ENCODE measurements around the gene LAMC1.

The LAMC1 gene

DNA sequence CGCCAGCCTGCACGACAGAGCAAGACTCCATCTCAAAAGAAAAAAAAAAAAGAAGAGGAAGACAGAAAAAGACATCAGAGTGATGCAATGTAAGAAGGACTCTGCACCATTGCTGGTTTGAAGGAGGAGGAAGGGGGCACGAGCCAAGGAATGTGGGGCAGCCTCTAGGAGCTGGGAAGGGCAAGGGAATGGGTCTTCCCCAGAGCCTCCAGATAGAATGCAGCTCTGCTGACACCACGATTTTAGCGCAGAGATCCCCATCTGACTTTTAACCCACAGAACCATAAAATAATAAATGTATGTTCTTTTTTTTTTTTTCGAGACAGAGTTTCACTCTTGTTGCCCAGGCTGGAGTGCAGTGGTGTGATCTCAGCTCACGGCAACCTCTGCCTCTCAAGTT, 129.0 kb downstream of the LAMC1 start:
- DNase-seq = no peak

DNA sequence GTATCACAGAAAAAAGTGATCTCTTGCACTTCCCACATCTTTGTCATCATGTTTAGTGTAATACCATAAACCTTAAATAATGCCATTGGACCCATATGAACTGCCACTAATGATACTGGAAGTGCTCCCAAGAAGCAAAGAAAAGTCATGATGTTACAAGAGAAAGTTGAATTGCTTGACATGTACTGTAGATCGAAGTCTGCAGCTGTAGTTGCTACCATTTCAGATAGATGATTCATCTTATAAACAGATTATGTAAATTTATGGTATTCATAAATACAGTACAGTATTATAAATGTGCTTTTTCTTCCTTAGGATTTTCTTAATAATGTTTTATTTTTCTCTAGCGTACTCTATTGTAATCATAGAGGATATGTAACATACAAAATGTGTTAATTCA, 132.7 kb downstream of the LAMC1 start:
- DNase-seq = no peak

DNA sequence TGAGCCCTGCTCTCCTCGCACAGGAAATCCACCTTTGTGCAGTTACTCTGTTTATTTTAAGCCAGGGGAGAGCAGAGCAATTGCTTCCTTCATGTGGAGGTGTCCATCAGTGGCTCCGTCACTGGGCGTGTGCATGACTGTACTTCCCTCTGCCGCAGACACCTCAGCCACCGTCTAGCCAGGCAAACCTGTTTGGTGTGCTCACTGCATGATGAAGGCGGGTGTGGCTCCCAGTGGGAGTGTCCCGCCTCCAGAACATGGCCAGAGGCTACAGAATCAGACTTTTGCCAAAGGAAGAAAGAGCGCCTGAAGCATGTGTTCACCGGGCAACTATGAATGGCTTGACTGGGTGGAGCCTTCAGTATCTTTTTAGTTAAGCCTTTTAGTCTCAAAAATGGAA, 136.7 kb downstream of the LAMC1 start:
- DNase-seq = peak; percentile 59

DNA sequence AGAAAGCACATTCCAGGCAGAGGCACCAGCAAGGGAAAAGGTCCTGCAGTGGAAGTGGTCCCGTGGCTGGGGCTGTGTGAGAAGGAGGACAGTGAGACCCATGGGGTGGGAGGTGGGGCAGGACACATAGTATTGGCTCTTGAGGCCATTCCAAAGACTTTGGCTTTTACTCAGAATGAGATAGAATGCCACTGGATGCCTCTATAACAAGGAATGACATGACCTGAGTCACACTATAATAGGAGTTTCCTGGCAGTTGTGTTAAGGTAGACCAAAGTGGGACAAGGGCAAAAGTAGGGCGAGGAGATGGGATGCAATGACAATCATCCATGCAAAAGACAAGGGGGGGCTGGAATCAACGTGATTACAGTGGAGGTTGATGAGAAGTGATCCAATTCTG, 138.2 kb downstream of the LAMC1 start:
- DNase-seq = no peak

DNA sequence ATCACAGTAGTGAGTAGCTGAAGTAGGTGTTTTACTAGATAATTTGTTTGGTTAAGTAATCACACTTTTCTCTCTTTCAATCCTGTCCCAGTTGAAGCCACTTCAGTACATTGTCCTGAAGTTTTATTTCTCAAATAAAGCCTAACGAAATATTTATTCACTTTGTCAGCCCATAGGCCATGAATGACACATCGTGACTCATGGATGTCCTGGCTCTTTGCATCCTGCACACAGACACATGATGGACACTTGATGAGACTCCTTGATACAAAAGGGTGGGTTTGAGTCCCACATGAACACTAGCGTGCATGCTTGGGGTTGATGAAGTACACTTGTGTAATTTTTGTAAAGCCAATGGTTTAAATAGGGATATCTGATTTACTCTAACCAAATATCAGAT, 140.1 kb downstream of the LAMC1 start:
- no peak for DNase-seq

DNA sequence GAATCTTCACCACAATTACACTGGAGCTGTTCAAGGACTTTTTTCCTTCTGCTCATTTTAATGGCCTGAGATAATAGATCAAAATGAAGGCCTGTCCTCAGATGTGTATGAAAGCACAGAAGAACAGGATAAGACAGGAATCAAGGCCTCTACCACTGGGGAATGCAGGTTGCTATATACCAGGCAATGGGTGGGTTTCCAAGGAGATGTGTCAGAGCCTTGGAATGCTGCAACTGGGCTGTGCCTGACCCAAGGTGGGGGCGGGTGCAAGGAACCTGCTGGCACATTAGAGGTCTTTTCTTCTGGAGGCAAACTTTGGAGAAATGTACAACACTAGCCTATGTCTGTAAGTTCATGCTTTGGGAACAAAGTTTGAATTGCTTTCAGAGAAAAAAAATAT, 141.1 kb downstream of the LAMC1 start:
- no peak for DNase-seq

DNA sequence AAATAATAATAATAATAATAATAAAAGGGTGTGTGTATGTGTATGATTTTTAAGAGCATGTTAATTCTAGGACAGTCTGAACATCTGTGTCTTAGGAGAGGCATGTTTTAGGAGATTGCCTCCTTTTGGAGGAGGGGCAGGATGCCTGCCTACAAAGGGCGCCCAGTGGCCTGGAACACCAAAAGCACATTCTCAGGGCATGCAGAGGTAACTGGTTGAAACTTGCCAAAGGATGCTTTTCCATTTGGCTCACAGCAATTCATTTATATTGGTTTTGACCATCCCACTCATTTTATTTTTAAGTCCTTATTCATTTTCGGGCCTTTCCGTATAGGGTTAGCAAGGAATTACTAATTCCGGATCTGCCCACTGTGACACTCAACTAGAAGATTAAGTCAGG, 141.7 kb downstream of the LAMC1 start:
- no peak for DNase-seq

DNA sequence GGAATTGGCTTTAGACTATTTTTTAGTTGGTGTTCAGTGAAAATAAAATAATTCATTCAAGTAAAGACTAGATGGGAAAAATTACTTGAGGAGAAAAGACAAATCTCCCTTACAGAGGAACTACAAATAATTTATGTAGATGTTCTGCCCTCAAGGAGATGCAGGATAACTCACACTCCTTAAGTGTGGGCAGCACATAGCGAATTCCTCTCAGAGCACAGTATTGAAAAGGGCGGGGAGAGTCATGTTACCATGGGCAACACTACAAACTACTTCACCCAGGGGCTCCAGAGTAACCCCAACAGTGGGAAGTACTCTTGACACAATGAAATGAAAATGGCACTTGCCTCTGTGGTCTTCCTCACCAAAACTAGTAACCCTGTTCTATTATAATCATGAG, 142.2 kb downstream of the LAMC1 start:
- DNase-seq = no peak

DNA sequence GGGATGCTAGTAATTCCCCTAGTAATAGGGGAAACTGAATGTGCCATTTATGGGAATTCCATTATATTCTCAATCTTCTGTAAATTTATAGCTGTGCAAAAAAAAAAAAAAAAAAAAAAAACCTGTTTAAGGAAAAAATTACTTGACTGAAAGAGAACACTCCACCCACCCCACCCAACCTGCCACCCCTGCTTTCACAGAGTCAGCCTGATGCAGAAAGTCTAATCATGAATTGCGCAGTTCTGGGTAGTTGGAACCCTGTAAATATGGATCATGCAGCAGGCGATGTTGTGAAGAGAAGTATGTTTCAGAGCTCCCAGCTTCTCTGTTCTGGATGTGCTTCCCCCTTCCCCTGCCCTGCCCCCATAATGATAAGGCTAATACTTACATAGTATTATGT, 143.2 kb downstream of the LAMC1 start:
- no peak for DNase-seq

DNA sequence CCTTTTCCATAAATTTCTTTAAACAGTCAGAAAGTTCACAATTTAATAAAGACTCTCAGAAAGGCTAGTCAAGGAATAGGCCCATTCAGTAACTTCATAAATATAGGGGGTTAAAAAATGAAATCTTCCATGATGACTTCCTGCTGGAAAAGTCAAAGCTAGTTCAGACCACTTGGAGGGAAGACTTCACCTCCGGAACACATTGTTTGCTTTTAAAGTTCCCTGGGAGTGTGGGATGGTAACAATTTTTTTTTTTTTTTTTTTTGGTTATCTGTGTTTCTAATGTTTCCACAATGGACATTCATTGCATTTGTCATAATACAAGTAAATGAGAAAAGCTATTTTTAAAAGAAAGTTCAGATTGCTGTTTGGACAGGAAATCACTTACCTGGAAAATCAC, 144.5 kb downstream of the LAMC1 start:
- no peak for DNase-seq

DNA sequence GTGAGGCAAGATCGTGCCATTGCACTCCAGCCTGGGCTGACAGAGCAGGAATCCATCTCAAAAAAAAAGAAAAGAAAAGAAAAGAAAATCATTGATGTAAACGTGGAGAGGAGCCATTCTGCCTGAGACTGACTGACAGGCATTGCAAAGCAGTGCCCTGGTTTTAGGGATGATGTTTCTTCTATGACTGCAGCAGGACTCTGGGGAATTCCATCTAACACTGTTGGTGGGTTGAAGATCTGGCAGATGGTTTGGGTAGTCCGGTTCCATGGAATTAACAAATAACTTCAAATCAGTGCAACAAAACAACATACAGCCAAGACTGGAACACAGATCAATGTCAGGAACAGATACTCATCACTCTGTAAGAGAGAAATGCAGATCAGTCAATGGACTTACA, 145.1 kb downstream of the LAMC1 start:
- DNase-seq = no peak

DNA sequence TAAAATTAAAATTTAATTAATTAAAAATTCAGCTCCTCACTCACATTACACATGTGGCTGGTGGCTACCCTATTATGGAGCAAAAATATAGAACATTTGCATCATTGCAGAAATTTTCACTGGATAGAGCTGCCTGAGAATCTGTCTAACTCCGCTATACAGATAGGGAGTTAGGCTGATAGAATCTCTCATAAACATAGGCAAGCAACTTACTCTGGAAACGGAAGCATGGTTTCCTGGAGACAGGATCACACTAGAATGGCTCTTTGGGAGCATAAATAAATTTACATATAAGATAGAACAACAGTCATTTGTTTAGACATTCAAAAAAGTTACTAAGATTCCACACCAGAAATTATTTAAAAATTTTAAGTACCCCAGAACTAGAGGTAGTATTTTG, 150.6 kb downstream of the LAMC1 start:
- no peak for DNase-seq

DNA sequence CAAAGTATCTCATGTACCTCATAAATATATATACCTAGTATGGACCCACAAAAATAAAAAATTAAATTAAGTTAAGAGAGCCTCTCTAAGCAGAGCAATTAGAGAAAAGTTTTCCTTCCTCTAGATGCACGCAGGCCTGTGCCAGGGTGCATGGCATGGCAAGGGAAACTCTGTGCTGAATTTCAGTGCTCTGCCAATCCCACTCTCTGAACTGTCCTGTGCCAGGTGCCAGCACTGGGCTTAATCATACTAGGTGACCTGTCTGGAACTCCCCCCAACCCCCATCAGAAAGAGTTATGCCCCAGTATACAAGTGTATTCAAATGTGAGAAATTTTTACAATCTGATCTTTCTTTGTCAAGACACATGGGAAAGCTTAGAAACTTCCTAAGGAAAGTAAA, 152.4 kb downstream of the LAMC1 start:
- no peak for DNase-seq

DNA sequence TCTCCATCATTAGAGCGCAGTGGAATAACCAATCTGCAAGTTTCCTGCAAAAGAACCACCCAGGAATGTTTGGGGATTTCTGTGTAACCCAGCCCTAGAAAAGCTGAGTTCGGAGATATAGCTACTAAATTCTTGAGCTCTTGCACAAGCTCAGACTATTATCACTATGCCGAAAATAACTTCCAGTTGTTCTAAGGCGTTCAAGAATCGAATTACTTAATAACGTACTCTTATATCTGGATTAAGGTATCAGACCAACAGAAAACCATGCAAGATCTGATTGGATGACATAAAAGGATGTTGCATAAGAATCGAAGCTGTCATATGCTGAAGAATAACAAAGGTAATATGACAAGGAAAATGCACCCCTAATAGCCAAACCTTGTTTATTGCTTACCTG, 155.3 kb downstream of the LAMC1 start:
- no peak for DNase-seq

DNA sequence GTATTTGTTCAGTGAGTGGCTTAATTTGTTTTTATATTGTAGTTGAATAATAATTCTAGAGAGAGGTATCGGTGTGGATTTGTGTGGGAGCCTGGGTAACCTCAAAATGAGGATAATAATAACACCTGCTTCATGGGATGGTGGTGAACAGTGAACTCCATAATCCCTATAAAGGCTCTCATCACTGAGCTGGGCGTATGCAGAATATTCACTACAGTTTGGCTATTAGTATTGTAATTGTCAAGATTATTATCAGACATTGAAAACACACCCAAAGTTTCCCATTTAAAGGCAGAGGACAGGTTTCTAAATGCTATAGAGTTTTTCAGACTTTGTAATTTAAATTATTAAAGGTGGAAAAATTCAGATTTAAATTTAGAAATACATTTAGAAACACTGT, 155.8 kb downstream of the LAMC1 start:
- no peak for DNase-seq

DNA sequence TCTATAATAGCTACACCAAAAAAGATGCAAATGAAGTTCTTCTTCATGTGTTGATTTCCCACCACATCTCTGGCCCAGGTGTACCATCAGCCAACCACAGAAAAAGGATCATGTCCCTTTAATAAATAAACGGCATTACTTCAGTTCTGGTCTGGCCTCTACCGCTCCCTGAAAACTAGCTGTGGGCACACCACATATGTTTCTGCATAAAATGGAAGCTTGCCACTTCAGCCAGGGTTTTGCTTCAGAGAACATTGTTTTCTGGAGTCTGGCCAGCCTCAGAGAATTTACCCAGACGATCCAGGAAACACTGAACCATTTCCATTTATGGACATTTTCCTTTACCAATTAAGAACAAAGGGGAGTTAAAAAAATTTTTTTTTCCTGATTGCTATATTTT, 157.0 kb downstream of the LAMC1 start:
- DNase-seq = peak; percentile 57

DNA sequence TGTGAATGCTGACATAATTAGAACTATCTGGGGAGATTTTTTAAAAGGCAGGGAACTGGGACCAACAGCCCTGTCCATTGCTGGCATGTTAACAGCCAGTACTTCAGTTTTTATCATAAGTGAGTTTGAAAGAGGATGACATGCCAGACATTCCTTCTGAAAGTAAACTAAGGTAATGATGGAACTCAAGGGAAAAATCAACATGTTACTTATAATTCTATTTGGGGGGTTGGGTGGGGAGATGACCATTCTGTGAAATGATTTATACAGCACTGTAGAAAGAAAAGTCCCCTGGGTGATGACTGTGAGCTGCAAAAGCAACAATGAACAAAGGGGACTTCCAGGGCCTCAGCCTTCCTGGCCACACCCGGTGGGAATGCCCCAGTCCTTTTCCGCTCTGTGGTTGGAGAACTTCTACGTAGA, 157.4 kb downstream of the LAMC1 start:
- DNase-seq = no peak

DNA sequence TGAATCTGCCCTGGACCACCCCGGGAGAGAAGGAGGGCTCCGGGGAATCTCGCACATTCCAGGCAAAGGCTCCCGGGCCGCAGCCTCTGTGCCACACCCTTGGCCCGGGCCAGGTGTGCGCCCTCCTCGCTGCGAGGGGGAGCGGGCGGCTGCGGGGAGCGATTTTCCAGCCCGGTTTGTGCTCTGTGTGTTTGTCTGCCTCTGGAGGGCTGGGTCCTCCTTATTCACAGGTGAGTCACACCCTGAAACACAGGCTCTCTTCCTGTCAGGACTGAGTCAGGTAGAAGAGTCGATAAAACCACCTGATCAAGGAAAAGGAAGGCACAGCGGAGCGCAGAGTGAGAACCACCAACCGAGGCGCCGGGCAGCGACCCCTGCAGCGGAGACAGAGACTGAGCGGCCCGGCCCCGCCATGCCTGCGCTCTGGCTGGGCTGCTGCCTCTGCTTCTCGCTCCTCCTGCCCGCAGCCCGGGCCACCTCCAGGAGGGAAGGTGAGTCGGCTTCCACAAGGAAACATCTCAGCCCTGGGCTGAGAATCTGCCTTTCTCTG, 162.8 kb downstream of the LAMC1 start, which contains the start of gene LAMC2:
Gene LAMC2 (plus strand): TSS at position 324 of the 550 bp plus-strand sequence. CDS start 89 bp downstream, at position 413.
- no peak for DNase-seq

DNA sequence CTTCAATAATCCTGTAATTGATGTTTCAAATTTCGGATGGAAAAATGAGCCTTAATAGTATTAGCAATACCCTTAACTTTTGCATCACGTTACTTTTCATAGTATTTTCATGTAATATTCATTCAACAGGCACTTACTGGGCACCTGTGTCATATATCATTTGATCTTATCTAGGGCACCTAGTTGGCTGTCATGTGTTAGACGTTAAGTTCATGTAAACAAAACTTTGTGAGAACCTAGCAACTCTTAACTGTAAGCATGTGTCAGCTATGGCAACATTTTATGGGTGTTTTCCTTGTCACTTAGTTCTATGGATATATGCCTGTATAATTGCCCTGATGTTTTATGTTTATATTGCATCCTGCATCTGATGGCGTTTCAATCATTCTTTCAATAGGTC, 163.6 kb downstream of the LAMC1 start:
- no peak for DNase-seq

DNA sequence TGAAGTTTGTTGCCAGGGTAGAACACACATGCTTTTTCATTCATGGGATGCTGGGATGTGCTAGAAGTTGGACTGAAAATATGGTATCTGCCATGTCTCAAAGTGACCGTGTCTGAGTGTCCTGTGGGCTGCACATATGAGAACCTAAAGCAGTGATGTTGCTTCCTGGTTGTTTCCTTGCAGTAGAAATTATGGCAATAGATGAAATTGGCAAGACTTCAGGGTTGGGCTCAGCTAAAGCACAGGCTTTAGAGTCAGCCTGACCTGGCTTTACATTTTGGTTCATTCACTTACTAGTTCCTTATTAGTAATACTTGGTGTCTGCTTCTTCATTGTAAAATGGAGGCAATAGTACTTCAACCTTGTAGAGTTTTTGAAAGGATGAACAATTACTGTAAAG, 165.0 kb downstream of the LAMC1 start:
- DNase-seq = no peak

DNA sequence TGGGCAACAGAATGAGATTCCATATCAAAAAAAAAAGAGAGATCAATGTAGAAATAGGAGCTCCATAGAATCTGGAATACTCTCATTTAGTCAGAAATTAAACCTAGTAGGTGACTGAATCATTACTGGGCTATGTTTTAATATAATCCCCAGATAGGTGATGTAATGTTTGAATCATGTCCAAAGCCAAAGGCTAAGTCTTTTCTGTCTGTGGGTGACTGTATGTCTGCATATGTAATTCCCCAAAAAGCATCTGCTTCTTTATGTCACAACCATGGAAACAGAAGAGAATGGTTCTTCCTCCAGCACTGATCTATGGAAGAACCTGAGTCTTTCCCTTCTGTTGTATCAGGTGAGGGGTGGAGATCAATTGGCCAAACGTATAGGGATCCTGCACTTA, 168.6 kb downstream of the LAMC1 start:
- DNase-seq = no peak

DNA sequence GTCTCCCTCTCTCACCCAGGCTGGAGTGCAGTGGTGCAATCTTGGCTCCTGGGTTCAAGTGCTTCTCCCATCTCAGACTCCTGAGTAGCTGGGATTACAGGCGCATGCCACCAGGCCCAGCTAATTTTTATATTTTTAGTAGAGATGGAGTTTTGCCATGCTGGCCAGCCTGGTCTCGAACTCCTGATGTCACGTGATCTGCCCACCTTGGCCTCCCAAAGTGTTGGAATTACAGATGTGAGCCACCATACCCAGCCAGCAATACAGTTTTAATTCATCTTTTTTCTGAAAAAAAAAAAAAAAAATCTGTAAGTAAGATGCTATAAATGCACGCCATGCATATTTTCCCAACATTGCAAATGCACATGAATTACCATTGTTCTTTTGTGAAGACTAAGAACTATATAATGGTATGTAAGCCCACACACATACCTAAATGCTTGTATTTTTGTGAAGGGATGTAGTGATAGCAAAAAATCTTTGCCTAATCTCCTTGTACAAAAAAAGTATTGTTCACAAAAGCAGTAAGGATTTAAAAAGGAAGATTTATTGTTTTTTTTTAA, 170.8 kb downstream of the LAMC1 start:
- DNase-seq = no peak

DNA sequence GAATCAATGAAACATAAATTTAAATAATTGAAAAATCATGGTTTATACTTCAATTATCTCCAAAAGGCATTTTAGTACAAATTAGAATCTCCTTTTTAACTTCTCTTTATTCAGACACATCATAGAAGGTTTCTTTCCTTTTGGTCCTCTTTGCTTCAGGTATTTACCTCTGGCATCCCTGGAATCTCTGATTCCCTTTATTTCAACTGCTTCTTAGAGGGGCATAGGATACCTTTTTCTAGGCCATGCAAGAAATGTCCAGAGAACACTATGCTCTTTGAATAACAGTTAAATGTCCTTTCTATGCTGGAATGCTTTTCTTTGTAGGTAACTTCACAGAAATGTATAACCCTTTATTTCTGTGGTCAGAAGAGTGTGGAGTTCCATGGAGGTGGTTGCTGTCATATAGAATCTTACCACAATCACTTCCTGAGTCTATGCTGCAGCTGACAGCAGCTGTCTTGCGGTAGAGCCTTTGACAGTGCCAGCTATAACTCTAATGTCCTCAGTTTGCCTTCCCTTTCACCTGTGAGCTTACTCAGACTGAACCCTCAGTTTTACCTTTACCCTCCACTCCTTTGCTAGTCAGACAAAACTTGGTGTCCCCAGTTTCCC, 171.4 kb downstream of the LAMC1 start:
- no peak for DNase-seq

DNA sequence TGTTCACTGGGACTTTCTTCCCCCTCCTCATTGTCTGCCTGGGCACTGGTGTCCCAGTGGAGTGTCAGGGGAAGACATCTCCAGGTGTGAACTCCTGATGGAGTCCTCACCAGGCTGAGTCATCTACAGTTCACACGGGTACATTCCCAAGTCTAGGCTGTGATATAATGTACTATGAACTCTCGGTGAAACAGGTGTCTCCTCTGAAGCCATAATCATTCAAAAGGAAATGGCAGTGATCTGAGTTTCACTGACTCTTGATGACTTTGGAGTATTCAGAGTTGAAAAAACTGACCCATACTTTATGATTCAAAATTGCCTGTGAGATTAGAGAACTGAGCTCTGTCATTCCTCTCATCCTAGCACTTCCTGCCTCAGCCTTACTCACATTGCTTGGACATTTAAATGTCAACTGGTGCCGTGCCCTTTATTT, 171.9 kb downstream of the LAMC1 start:
- DNase-seq = no peak

All from NCI-H1048 (cell line).